HG02973 (cell line): ENCODE measurements around the gene CTSH.
A peak's percentile ranks its signal among the peaks of the same experiment; 100 is the strongest.

Experiments used
- ATAC-seq: cut with Tn5 transposase; IDR thresholded peaks from one replicate; pipeline ENCODE4 v1.9.1; 2021; ENCODE audit warnings: moderate library complexity; ENCODE audit not compliant: unreplicated experiment

CTSH gene

GRCh38 chr15:78944669-78945407, at the start of gene CTSH:
Gene CTSH (minus strand): TSS chr15:78945046. CDS start chr15:78944981, 65 bp downstream.
- ATAC-seq, result peak; percentile 53

GRCh38 chr15:78993931-78994530, 49.2 kb upstream of the CTSH start:
- ATAC-seq, result no peak

GRCh38 chr15:78993257-78993930, 48.5 kb upstream of the CTSH start:
- no peak for ATAC-seq

GRCh38 chr15:78992416-78993256, 47.8 kb upstream of the CTSH start:
- ATAC-seq, result no peak

- ATAC-seq, result no peak
Measured at GRCh38 chr15:78991879-78992278, 47.0 kb upstream of the CTSH start.

- no peak for ATAC-seq
Measured at GRCh38 chr15:78991476-78991875, 46.6 kb upstream of the CTSH start.

GRCh38 chr15:78990278-78990677, 45.4 kb upstream of the CTSH start:
- no peak for ATAC-seq

GRCh38 chr15:78989701-78990240, 44.9 kb upstream of the CTSH start:
- ATAC-seq, result no peak

- peak; percentile 59 for ATAC-seq
Measured at GRCh38 chr15:78988361-78988911, 43.6 kb upstream of the CTSH start.

GRCh38 chr15:78987556-78988360, 42.9 kb upstream of the CTSH start:
- ATAC-seq, result no peak

GRCh38 chr15:78985859-78986475, 41.1 kb upstream of the CTSH start:
- ATAC-seq, result no peak

- ATAC-seq, result no peak
Measured at GRCh38 chr15:78984041-78984440, 39.2 kb upstream of the CTSH start.

GRCh38 chr15:78983146-78983918, 38.5 kb upstream of the CTSH start:
- no peak for ATAC-seq

- no peak for ATAC-seq
Measured at GRCh38 chr15:78982736-78983135, 37.9 kb upstream of the CTSH start.

- ATAC-seq, result no peak
Measured at GRCh38 chr15:78981532-78982313, 36.9 kb upstream of the CTSH start.

GRCh38 chr15:78979456-78980320, 34.8 kb upstream of the CTSH start:
- no peak for ATAC-seq
